Esophagus squamous epithelium (tissue), 4 donors: ENCODE data around the gene RAD9A.
"Not testable (repeated sequence)": the region's sequence is repeated elsewhere in the genome, so short reads cannot be mapped to it uniquely, and the experiment has no call there.

Experiments
- CTCF ChIP-seq, 6 experiments: fragments of 450-650 bp in 4 of 6; fragments of 200-600 bp in 2 of 6; sonication (generic) in 2 of 6; IDR thresholded peaks; one replicate each; pipeline ENCODE4 v1.5.1; 2016 to 2019; ENCODE audit warnings: antibody characterized with exemption in 6 of 6, mild to moderate bottlenecking in 4 of 6, moderate library complexity in 4 of 6
- POLR2A ChIP-seq, 4 donors: fragments of 450-650 bp; IDR thresholded peaks; one replicate each; pipeline ENCODE4 v1.6.1; 2017; ENCODE audit warnings: antibody characterized with exemption in 4 of 4, mild to moderate bottlenecking in 4 of 4, moderate library complexity in 3 of 4

GRCh38 chr11:67403085-67403484 is 11.3 kb downstream of the RAD9A start:
- not testable (repeated sequence) for TF ChIP-seq POLR2A, CTCF (IDR thresholded peaks at IDR 0.05)
